ENCODE results near the gene LRRC14B. TPM values are rescaled to one million over a fixed set of nuclear protein-coding genes. Genes with fewer than 3 reads are reported as not detected.

The LRRC14B gene
- total and polyA plus RNA-seq, 2 experiments from 2014 or later: not detected

GRCh38 chr5:152077-152476 lies 39.2 kb upstream of the LRRC14B start:
- Mint-ChIP-seq H3K36me3 (ENCODE audit: low read depth) (peaks cover 79% of the 10 kb centered on the region), H3K9me3 (peaks cover 13% of the 10 kb centered on the region), H3K4me1 (peaks cover 7% of the 10 kb centered on the region), H3K27ac (no peak overlapping the region), H3K4me3 (no peak overlapping the region), H3K27me3 (ENCODE audit: insufficient read depth, low read depth, poor library complexity) (peaks cover 6% of the 10 kb centered on the region)
- peaks cover 9% of the 10 kb centered on the region for H4K20me1 ChIP-seq (replicated peaks; ENCODE audit: insufficient read depth)
- TF ChIP-seq ZNF331 (CRISPR knock-in tag; IDR thresholded peaks at IDR 0.05; ENCODE audit: low read depth) (no peak), EZH2 (IDR thresholded peaks at IDR 0.05; ENCODE audit: low read depth, unreplicated experiment) (no peak), ZNF114 (CRISPR knock-in tag; IDR thresholded peaks at IDR 0.05) (no peak), POLR2AphosphoS5 (IDR thresholded peaks at IDR 0.05; ENCODE audit: low read depth) (no peak), ZNF462 (CRISPR knock-in tag; IDR thresholded peaks at IDR 0.05) (no peak), JUNB (IDR thresholded peaks at IDR 0.05; ENCODE audit: unreplicated experiment) (no peak), STAT1 (IDR thresholded peaks at IDR 0.05; ENCODE audit: unreplicated experiment) (no peak)
- no peaks in the 10 kb centered on the region for H3K79me2 ChIP-seq (replicated peaks; ENCODE audit: insufficient read depth)
- ATAC-seq (no peak), DNase-seq (ENCODE audit: low spot score) (no peak)
- H3K27me3 ChIP-seq (ENCODE audit: insufficient read depth): no peaks in the 10 kb centered on the region
- no peak overlapping the region for H3K27ac ChIP-seq (ENCODE audit: low read depth)
- no peak overlapping the region for H3K4me2 ChIP-seq
- H3F3A ChIP-seq (replicated peaks; ENCODE audit: low read depth): no peaks in the 10 kb centered on the region
- no peaks in the 10 kb centered on the region for H3K9me2 ChIP-seq (ENCODE audit: insufficient read depth)
- no peaks in the 10 kb centered on the region for H3K4me1 ChIP-seq (ENCODE audit: insufficient read depth)
- no peak overlapping the region for H2AFZ ChIP-seq
- peaks cover 36% of the 10 kb centered on the region; the same call in 1 of the 2 replicates for H3K36me3 ChIP-seq (ENCODE audit: insufficient read depth)
- no peak overlapping the region for H3K4me3 ChIP-seq

- H2AFZ ChIP-seq: no peak overlapping the region
- H3K36me3 ChIP-seq (ENCODE audit: insufficient read depth): peaks cover 29% of the 10 kb centered on the region; the same call in 1 of the 2 replicates
- H3K9me2 ChIP-seq (ENCODE audit: insufficient read depth): no peaks in the 10 kb centered on the region
- no peak overlapping the region for H3K4me2 ChIP-seq
- Mint-ChIP-seq H3K27ac (no peak overlapping the region), H3K4me1 (peaks cover 7% of the 10 kb centered on the region), H3K36me3 (ENCODE audit: low read depth) (peaks cover 75% of the 10 kb centered on the region), H3K9me3 (peaks cover 2% of the 10 kb centered on the region; the same call in 2 of the 3 replicates), H3K27me3 (ENCODE audit: insufficient read depth, low read depth, poor library complexity) (peaks cover 5% of the 10 kb centered on the region), H3K4me3 (no peak overlapping the region)
- H3K4me1 ChIP-seq (ENCODE audit: insufficient read depth): no peaks in the 10 kb centered on the region
- no peak overlapping the region for H3K27ac ChIP-seq (ENCODE audit: low read depth)
- ATAC-seq (no peak), DNase-seq (ENCODE audit: low spot score) (no peak)
- peaks cover 9% of the 10 kb centered on the region for H4K20me1 ChIP-seq (replicated peaks; ENCODE audit: insufficient read depth)
- H3K4me3 ChIP-seq: no peak overlapping the region
- H3K79me2 ChIP-seq (replicated peaks; ENCODE audit: insufficient read depth): no peaks in the 10 kb centered on the region
- H3F3A ChIP-seq (replicated peaks; ENCODE audit: low read depth): no peaks in the 10 kb centered on the region
- H3K27me3 ChIP-seq (ENCODE audit: insufficient read depth): no peaks in the 10 kb centered on the region
- TF ChIP-seq ZNF114 (CRISPR knock-in tag; IDR thresholded peaks at IDR 0.05): no peak
- TF ChIP-seq ZNF462 (CRISPR knock-in tag; IDR thresholded peaks at IDR 0.05): no peak
These were observed 38.0 kb upstream of the LRRC14B start for GRCh38 chr5:153256-153655.

Measured in GM23338 (cell line).